Endometrial microvascular endothelial cells (primary cell): ENCODE data around the gene PIEZO2. TPM values are rescaled to one million over a fixed set of nuclear protein-coding genes. Genes with fewer than 3 reads are reported as not detected.

ENCODE experiments used
- in situ Hi-C: cut with HindIII; loops from 2 replicates; pipeline ENCODE4 v1.10.0; 2017; ENCODE audit warnings: low sequenced_read_pairs, low pct_unique_long_range_greater_than_20kb; ENCODE audit errors: inconsistent ontology term
- total RNA-seq: library from RNA; depleted of rRNA; stranded (reverse); fragments of >200 nt; gene quantifications from one replicate; pipeline ENCODE4 v1.2.3, GENCODE V29; 2015; ENCODE audit errors: inconsistent ontology term

Gene PIEZO2
- total RNA-seq, 1 donor from 2014 or later = under 0.01 TPM

GRCh38 chr18:11119550-11119949 is 29.8 kb downstream of the PIEZO2 start:
- in situ Hi-C loops = no loop called here

GRCh38 chr18:11118051-11118766 is 31.2 kb downstream of the PIEZO2 start:
- in situ Hi-C loops = no loop called here

GRCh38 chr18:11115276-11115675 is 34.1 kb downstream of the PIEZO2 start:
- in situ Hi-C loops = no loop called here

GRCh38 chr18:11114653-11115052 is 34.7 kb downstream of the PIEZO2 start:
- in situ Hi-C loops = no loop called here

- in situ Hi-C loops = no loop called here
Observed at GRCh38 chr18:11113937-11114336, 35.4 kb downstream of the PIEZO2 start.

DNA sequence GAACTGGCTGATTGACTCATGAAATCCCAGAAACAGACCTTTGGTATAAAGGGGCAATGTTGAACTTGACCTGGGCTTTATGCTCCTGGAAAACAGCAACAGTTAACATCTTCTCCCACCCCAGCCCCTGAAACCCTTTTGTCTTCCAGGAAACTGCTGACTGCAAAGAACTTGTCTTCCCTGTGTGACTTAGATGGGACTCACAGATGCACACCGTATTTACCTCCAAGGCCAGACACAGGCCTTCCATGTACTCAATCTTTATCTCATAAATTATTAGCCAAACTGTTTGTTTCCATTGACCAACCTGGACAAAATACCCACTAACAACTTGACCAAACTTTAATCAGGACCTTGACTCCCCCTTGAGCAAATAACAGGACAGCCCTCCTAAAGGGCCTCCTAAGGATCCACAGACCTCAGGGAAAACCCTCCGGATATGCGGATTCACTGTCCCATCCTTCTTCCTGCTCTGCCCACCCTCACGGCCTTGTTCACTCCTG is 36.3 kb downstream of the PIEZO2 start:
- in situ Hi-C loops = no loop called here

DNA sequence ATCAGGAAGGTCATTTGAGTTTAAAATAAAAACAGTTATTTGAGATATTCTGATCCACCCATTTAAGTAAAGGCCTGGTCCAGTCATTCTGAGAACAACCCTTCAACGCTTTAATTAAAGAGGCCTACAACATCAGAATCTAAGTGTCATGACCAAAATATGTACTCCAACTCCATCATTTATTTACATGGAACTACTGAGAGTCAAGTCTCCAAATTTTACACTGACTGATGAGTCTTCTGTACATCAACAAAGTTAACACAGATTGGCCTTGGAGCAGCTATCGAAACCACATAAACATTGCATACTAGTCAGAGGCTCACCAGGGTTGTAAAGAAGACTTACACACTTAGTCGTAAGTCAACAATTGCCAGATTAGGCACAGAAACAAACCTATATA is 37.1 kb downstream of the PIEZO2 start:
- in situ Hi-C loops = no loop called here

DNA sequence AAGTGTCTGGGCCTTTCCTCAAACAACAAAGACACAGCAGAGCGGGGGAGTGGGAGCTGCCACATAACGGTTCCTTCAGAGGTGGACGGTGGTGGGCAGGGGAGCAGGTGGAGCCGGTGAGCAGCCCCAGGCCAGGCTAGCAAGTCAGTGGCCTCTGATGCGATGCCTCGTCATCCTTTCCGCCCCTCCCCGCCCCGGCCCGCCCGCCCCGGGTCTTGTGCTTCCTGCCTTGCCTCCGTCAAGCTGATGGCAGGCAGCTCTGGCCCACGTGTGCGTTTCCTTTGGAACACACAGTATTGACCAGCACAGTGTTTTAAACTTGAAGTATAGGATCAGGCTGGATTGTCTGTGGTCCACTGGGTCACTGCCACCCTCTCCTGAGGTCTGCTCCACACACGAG is 38.9 kb downstream of the PIEZO2 start:
- in situ Hi-C loops = no loop called here

GRCh38 chr18:11108947-11109346 is 40.4 kb downstream of the PIEZO2 start:
- in situ Hi-C loops = no loop called here

DNA sequence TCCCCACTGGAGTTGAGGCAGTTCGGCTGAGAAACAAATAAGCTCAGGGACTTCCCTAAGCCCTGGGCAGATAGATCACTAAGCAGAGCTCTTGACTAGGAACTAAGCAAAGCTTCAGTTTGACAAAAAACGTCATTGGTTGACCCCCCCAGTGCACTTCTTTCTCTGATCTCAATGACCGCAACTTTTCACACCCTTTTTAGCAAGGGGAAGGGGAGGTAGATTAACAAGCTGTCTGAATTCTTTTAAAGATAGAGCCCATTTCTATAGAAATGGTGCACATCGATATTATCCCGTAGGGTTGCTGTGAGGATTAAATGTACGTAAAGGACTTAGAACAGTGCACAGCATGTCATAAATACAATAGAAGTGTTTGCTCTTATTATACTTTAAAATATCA is 42.5 kb downstream of the PIEZO2 start:
- in situ Hi-C loops = no loop called here

GRCh38 chr18:11105463-11105862 is 43.9 kb downstream of the PIEZO2 start:
- in situ Hi-C loops = no loop called here

DNA sequence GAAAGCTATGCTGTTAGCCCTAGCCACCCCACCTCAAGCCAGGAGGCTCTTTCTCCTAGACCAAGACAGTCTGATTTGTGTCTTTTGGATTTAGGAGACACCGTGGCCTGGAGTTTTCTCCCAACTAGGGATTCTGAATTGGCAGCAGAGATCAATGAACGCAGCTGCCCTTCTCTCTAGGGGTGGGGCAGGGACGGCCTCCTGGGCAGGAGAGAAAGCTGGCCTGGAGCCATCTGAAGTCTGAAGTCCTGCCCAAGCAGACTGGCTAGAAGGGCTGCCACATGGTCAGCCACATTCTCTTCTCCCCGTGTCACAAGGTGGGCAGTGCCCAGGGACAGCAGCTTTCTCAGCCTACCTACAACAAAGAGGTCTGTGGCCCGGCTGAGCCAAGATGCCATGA is 45.1 kb downstream of the PIEZO2 start:
- in situ Hi-C loops = no loop called here

DNA sequence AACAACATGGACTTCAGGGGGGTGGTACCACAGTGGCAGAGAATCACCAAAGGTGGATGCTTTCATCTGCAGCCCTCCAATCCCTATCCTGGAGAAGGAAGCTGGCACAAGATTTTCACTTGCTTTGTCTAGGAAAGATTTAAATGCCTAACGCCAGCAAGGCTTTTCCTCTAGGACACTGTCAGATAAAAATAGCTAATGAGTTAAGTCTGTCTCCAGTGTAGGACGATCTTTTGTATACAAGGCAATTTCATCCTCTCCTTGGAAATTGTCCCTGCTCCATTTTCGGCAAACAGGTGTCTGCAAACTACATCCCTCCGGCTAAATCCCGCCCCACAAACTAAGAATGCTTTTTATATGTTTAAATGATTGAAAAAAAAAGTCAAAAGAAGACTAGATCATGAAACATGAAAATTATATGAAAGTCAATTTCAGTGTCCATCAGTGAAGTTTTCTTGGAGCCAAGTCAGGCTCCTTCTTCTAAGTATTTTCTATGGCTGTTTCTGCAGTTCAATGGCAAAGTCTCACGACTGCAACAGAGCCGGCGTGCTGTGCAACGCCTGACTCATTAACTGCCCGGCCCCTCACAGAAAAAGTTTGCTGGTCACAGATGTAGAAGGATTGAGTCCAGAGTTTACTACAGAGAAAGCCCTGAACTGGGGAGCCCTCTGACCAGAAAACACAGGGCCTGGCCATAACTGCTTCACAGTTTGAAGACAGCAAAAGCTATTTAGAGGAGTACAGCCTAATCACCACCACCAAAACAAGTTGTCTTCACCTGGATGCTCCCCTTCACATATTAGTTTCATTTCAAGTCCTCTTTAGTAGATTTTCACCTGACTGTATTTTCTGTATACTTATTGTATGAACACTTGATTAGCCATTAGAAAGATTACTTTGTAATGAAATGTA is 52.3 kb downstream of the PIEZO2 start:
- in situ Hi-C loops = no loop called here

DNA sequence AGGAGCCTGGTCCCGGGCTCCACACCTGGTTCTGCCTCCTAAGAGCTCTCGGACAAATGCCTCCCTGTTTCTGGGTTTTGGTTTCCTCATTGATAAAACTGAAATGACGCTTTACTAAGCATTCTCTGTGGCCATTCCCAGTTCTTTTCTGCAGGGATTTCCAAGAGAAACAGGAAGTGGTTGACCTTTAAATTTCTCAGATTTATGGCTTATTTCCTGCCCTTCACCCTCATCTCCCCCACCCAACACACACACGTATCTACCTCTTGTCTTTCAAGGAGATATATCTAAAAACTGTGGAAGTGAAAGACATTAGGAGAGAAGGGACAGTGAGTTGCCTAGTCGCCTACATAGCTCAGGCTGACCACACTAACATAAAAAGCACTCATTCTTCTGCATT is 53.0 kb downstream of the PIEZO2 start:
- in situ Hi-C loops = no loop called here

GRCh38 chr18:11095674-11096293 is 53.6 kb downstream of the PIEZO2 start:
- in situ Hi-C loops = no loop called here

- in situ Hi-C loops = no loop called here
Observed at GRCh38 chr18:11095211-11095610, 54.2 kb downstream of the PIEZO2 start.

DNA sequence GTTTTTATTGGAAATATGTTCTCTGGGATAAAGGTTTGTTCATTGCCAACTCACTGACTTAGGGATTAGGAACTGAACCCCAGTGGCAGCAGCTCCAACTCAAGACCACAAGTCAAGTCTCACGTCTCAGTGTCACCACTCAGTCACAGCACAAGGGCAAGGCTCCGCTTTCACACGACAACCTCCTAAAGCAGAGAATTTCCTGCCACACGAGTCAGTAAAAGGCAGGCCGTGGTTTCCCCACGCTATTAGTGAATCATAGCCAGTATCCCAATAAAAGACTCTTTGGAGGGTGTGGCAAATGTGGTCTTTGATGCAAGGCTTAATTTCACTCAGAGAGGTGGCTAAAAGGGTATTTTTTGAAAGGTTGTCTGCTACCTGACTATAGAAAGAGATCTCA is 57.6 kb downstream of the PIEZO2 start:
- in situ Hi-C loops = no loop called here

GRCh38 chr18:11089931-11090715 is 59.2 kb downstream of the PIEZO2 start:
- in situ Hi-C loops = no loop called here

DNA sequence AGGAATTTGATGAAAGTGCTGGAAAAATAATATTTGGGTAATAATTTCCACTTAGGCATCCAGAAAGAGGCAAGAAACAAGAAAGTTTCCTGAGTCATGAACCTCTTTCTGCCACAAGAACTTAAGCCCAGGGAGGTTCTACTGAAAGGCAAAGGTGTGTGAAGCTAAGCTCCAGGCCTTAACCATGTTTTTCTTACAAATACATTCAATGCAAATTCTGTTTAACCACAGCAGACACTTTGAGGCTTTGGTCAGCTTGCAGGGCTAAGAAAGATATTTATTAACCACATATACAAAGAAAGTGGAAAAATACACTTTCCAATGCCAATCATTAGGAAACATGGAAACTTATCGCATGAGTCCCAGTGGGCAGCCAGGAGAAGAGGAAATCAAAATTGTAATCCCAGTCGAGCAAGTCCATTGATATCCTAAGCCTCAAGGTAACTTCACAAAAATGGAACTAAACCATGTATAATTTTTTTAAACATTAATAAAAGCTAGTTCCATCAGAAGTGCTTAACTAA is 68.3 kb downstream of the PIEZO2 start:
- in situ Hi-C loops = no loop called here
